Trophoblast cell (in vitro differentiated cells and primary cell): ENCODE results near the gene ASB16.

Experiments used
- DNase-seq, 2 donors: peaks; one replicate each; pipeline ENCODE4 v3.0.0-alpha.2; 2016
- H2AFZ ChIP-seq: 2 replicates; pipeline ENCODE4 v1.6.1; 2013; ENCODE audit warnings: low read length, moderate library complexity, mild to moderate bottlenecking; ENCODE audit not compliant: insufficient read depth, poor library complexity
- H2AK5ac ChIP-seq: 2 replicates; pipeline ENCODE4 v1.6.1; 2013; ENCODE audit warnings: mild to moderate bottlenecking, low read length
- H2BK120ac ChIP-seq: 2 replicates; pipeline ENCODE4 v1.6.1; 2013; ENCODE audit warnings: low read length, mild to moderate bottlenecking, moderate library complexity; ENCODE audit not compliant: insufficient read depth, poor library complexity
- H2BK12ac ChIP-seq: 2 replicates; pipeline ENCODE4 v1.6.1; 2013; ENCODE audit warnings: mild to moderate bottlenecking, low read length, moderate library complexity
- H2BK5ac ChIP-seq: 2 replicates; pipeline ENCODE4 v1.6.1; 2013; ENCODE audit warnings: low read length, low read depth, moderate library complexity, mild to moderate bottlenecking; ENCODE audit not compliant: poor library complexity
- H3K14ac ChIP-seq: 2 replicates; pipeline ENCODE4 v1.6.1; 2013; ENCODE audit warnings: mild to moderate bottlenecking, low read length
- H3K18ac ChIP-seq: 2 replicates; pipeline ENCODE4 v1.6.1; 2013; ENCODE audit warnings: mild to moderate bottlenecking, low read length
- H3K23ac ChIP-seq: 2 replicates; pipeline ENCODE4 v1.6.1; 2013; ENCODE audit warnings: low read length
- H3K27ac ChIP-seq: 2 replicates; pipeline ENCODE4 v1.5.1; 2013; ENCODE audit warnings: low read depth, mild to moderate bottlenecking, inconsistent platforms, low read length, moderate library complexity
- H3K27me3 ChIP-seq: 2 replicates; pipeline ENCODE4 v1.6.1; 2013; ENCODE audit warnings: inconsistent platforms, mild to moderate bottlenecking, low read length, moderate library complexity; ENCODE audit not compliant: insufficient read depth
- H3K36me3 ChIP-seq, 2 experiments: 1 replicate in 1 of 2; 2 replicates in 1 of 2; pipeline ENCODE4 v1.6.1; 2013; ENCODE audit warnings: low read length in 2 of 2, mild to moderate bottlenecking in 2 of 2, moderate library complexity in 1 of 2; ENCODE audit not compliant: insufficient read depth in 2 of 2, control insufficient read depth in 1 of 2
- H3K4ac ChIP-seq: 2 replicates; pipeline ENCODE4 v1.6.1; 2013; ENCODE audit warnings: low read depth, mild to moderate bottlenecking, low read length, moderate library complexity
- H3K4me1 ChIP-seq, 2 experiments: 1 replicate in 1 of 2; 2 replicates in 1 of 2; pipeline ENCODE4 v1.6.1; 2013; ENCODE audit warnings: low read length in 2 of 2, mild to moderate bottlenecking in 2 of 2, moderate library complexity in 1 of 2; ENCODE audit not compliant: insufficient read depth in 2 of 2, control insufficient read depth in 1 of 2
- H3K4me2 ChIP-seq: 2 replicates; pipeline ENCODE4 v1.6.1; 2013; ENCODE audit warnings: inconsistent platforms, mild to moderate bottlenecking, low read length, moderate library complexity
- H3K4me3 ChIP-seq: 2 replicates; pipeline ENCODE4 v1.5.1; 2013; ENCODE audit warnings: mild to moderate bottlenecking, low read depth, low read length, inconsistent platforms
- H3K79me1 ChIP-seq: one replicate; pipeline ENCODE4 v1.6.1; 2013; ENCODE audit warnings: low read length
- H3K79me2 ChIP-seq: 2 replicates; pipeline ENCODE4 v1.6.1; 2013; ENCODE audit warnings: low read length, mild to moderate bottlenecking; ENCODE audit not compliant: control insufficient read depth, insufficient read depth, poor library complexity
- H3K9ac ChIP-seq: 2 replicates; pipeline ENCODE4 v1.6.1; 2013; ENCODE audit warnings: mild to moderate bottlenecking, low read length
- H3K9me3 ChIP-seq: 2 replicates; pipeline ENCODE4 v1.6.1; 2013; ENCODE audit warnings: low read depth, mild to moderate bottlenecking, control low read depth, inconsistent platforms, low read length; ENCODE audit not compliant: insufficient read depth
- H4K12ac ChIP-seq: 2 replicates; pipeline ENCODE4 v1.6.1; 2013; ENCODE audit warnings: low read depth, mild to moderate bottlenecking, low read length, moderate library complexity
- H4K8ac ChIP-seq: 2 replicates; pipeline ENCODE4 v1.6.1; 2013; ENCODE audit warnings: low read depth, mild to moderate bottlenecking, low read length, moderate library complexity
- H4K91ac ChIP-seq: one replicate; pipeline ENCODE4 v1.6.1; 2013; ENCODE audit warnings: low read depth, mild to moderate bottlenecking, low read length, moderate library complexity
- WGBS: extraction: QIAGEN DNeasy Blood & Tissue Kit; methylation state at CpG from one replicate; pipeline ENCODE4 v1.1.7; 2013; ENCODE audit warnings: missing lambda C conversion rate; ENCODE audit not compliant: insufficient read length, insufficient coverage; ENCODE audit errors: extremely low coverage; 5-methylcytosine and 5-hydroxymethylcytosine counted together

ASB16 gene

DNA sequence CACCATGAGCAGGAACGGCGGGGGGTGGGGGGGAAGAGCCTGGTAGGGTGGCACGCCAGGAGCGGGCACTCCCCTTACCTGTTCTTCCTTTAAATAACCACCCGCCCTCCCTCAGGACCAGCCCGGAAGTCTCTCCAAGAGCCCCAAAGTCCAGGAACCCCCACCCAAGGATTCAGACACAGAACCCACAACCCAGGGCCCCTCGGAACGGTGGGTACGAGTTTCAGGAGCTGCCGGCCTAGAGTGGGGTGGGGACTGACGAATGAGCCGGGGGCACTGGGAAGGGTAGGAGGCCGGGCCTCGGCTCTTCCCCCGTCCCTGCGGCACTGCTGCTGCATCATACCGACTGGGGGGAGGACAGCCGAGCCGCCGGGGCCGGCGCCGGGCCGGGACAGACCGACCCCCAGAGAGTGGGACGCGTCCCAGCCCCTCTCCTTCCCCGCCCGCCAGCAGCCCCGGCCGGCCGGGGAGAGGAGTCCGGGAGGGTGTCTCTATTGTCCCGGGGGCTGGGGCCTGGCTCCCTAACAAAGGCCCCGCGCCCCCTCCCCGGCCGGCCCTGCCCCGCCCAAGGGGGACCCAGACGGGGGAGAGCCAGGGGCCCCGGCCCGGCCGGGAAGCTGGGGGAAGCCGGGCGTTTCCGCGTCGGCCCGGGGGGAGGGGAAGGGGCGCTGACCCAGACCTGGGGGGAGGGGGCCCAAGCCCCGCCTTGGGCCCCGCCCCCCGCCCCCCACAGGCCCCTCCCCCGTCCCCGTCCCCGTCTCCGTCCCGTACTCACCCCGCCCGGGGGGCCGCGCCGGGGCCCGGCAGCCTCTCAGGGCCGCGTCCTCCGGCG lies 28.4 kb downstream of the ASB16 start:
- Histone ChIP-seq H2BK5ac (peak overlapping the region; percentile 97), H3K27me3 (no peaks in the 10 kb centered on the region), H3K36me3 (peaks cover 26 to 35% of the 10 kb centered on the region in 2 experiments), H4K91ac (peak overlapping the region; percentile 99), H3K23ac (no peak overlapping the region), H3K9me3 (no peaks in the 10 kb centered on the region), H3K4me3 (peak overlapping the region; percentile 83), H3K79me2 (peaks cover 18% of the 10 kb centered on the region), H3K18ac (peak overlapping the region; percentile 79), H3K4ac (peak overlapping the region; percentile 92), H2BK120ac (peak overlapping the region; percentile 95), H3K14ac (peak overlapping the region; percentile 96), H2BK12ac (peak overlapping the region; percentile 15), H3K4me1 (peaks cover 14 to 24% of the 10 kb centered on the region in 2 experiments), H3K9ac (peak overlapping the region; percentile 91), H2AFZ (peak overlapping the region; percentile 80), H4K8ac (peak overlapping the region; percentile 89), H2AK5ac (peak overlapping the region; percentile 93), H3K27ac (peak overlapping the region; percentile 100), H3K4me2 (peak overlapping the region; percentile 91), H4K12ac (peak overlapping the region; percentile 96), H3K79me1 (peaks cover 14% of the 10 kb centered on the region)
- whole genome bisulfite sequencing: no CpG with 5 or more reads among the region's 68 CpGs
- peak in 1 of 2 donors; percentile 46 for DNase-seq

DNA sequence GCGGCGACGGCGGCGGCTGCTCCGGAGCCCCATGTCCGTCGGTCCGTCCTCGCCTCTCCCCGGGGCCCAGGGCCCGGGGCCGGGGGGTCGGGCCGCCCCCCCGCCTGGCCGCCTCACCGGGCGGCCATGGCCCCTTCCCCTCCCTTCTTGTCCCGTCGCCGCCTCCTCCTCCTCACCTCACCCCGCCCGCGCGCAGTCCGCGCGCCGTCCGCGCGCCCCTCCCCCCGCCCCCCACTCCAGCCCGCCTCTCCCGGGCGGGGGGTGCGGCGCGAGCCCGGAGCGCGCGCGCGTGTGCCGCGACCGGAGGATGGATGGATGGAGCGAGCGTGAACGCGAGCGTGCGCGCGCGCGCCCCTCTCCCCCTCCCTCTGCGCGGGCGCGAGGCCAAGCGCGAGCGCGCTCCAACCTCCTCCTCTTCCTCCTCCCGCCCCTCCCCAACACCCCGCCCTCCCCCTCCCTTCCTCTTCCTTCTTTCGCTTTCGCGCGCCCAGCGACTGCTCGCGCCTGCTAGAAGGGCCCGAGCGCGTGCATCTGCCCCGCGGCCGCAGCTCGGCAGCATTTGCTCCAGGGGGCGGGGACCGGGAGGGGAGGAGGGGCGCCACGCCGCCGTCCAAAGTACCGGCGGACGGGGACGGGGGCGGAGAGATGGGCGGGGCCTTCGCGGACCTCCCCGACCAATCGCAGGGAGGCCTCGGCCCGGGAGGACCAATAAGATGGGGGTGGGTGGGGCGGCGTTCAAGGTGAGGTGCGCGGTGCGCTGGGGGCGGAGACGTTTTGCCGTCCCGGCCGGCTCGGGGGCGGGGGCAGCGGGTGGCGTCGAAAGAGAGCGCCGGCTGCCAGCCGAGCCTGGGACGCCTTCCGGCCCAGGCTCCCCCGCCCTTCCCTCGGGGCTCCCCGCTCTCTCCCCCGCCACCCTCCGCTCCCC lies 29.3 kb downstream of the ASB16 start, which contains the start of gene ATXN7L3:
ATXN7L3 (minus strand) TSS at position 332 of the 925 bp plus-strand sequence. CDS start 1,814 bp downstream, outside the sequence.
- Histone ChIP-seq H3K79me1 (peaks cover 14% of the 10 kb centered on the region), H3K4me3 (peak within 1 kb of the TSS; percentile 85), H3K4me2 (peak within 1 kb of the TSS; percentile 91), H3K23ac (no peak within 1 kb of the TSS), H3K4ac (peak within 1 kb of the TSS; percentile 92), H3K36me3 (peaks cover 17 to 27% of the 10 kb centered on the region in 2 experiments), H2BK120ac (peak within 1 kb of the TSS; percentile 95), H4K12ac (peak within 1 kb of the TSS; percentile 96), H2BK5ac (peak within 1 kb of the TSS; percentile 97), H3K27me3 (no peaks in the 10 kb centered on the region), H2AK5ac (peak within 1 kb of the TSS; percentile 93), H4K91ac (peak within 1 kb of the TSS; percentile 99), H3K4me1 (peaks cover 10 to 16% of the 10 kb centered on the region in 2 experiments), H3K9me3 (no peaks in the 10 kb centered on the region), H3K79me2 (peaks cover 18% of the 10 kb centered on the region), H2AFZ (peak within 1 kb of the TSS; percentile 80), H3K14ac (peak within 1 kb of the TSS; percentile 98), H3K18ac (peak within 1 kb of the TSS; percentile 97), H4K8ac (peak within 1 kb of the TSS; percentile 100), H3K9ac (peak within 1 kb of the TSS; percentile 91), H2BK12ac (peak within 1 kb of the TSS; percentile 15), H3K27ac (peak within 1 kb of the TSS; percentile 100)
- WGBS: no CpG with 5 or more reads among the region's 126 CpGs
- DNase-seq: peak; percentile 96

DNA sequence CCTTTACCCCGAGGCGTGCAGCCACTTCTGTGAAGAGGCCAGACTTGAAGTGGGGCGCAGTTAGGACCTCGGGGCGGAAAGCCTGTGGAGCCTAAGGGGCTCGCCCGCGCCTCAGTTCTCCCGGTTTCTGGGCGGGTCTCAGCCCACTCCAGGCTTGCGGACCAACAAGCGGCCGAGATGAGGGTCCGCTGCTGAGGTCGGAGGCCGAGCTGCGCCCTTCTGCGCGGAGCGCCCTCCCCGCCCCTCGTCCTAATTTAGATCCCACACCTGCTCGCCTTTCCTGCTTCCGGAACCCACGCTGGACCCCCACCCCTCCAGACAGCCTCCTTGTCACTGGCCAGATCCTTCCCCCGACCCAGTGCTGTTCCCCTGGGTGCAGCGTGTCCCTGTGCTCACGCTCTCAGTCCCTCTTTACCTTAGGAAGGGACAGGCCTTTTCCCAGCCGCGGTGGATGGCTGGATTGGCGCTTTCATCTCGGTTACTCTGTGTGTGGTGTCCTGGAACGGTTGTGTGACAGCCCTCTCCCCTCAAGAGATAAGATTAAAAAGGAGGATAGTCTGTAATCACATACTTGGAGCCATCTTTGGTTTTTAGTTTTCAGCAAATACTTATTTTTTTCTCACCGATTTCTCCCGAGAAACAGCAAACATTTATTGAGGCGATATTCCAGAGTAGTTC lies 30.1 kb downstream of the ASB16 start:
- H3K9me3 ChIP-seq: no peaks in the 10 kb centered on the region
- H3K18ac ChIP-seq: peak overlapping the region; percentile 97
- peak overlapping the region; percentile 100 for H4K8ac ChIP-seq
- H3K79me2 ChIP-seq: peaks cover 18% of the 10 kb centered on the region
- H2BK120ac ChIP-seq: peak overlapping the region; percentile 74
- peak overlapping the region; percentile 94 for H3K27ac ChIP-seq
- peak overlapping the region; percentile 96 for H4K12ac ChIP-seq
- peak overlapping the region; percentile 98 for H3K14ac ChIP-seq
- peak overlapping the region; percentile 66 for H3K4me2 ChIP-seq
- H2BK12ac ChIP-seq: no peak overlapping the region
- peak overlapping the region; percentile 38 for H2AFZ ChIP-seq
- peak in 1 of 2 donors; percentile 21 for DNase-seq
- no peak overlapping the region for H3K23ac ChIP-seq
- H3K36me3 ChIP-seq: peaks cover 10 to 19% of the 10 kb centered on the region in 2 experiments
- peak overlapping the region; percentile 78 for H2AK5ac ChIP-seq
- peaks cover 10 to 16% of the 10 kb centered on the region in 2 experiments for H3K4me1 ChIP-seq
- peak overlapping the region; percentile 97 for H4K91ac ChIP-seq
- peaks cover 14% of the 10 kb centered on the region for H3K79me1 ChIP-seq
- H3K27me3 ChIP-seq: no peaks in the 10 kb centered on the region
- no CpG with 5 or more reads among the region's 36 CpGs for WGBS
- H3K4me3 ChIP-seq: peak overlapping the region; percentile 85
- peak overlapping the region; percentile 91 for H2BK5ac ChIP-seq
- H3K9ac ChIP-seq: peak overlapping the region; percentile 90
- peak overlapping the region; percentile 64 for H3K4ac ChIP-seq
